ENCODE measurements around the gene PLCB1. TPM values are rescaled to one million over a fixed set of nuclear protein-coding genes. Genes with fewer than 3 reads are reported as not detected.

PLCB1 gene
- total and polyA plus RNA-seq, 2 experiments from 2014 or later: 14.9 to 20.7 TPM

- Histone ChIP-seq H3F3A (replicated peaks; ENCODE audit: low read depth) (no peaks in the 10 kb centered on the region), H3K4me3 (no peak overlapping the region), H4K20me1 (replicated peaks; ENCODE audit: insufficient read depth) (no peaks in the 10 kb centered on the region), H3K9me2 (ENCODE audit: insufficient read depth) (no peaks in the 10 kb centered on the region; the same call in 1 of the 2 replicates), H3K4me1 (ENCODE audit: insufficient read depth) (peaks cover 11% of the 10 kb centered on the region), H3K79me2 (replicated peaks; ENCODE audit: insufficient read depth) (no peaks in the 10 kb centered on the region), H3K27ac (ENCODE audit: low read depth) (no peak overlapping the region), H3K27me3 (ENCODE audit: insufficient read depth) (no peaks in the 10 kb centered on the region), H3K36me3 (ENCODE audit: insufficient read depth) (no peaks in the 10 kb centered on the region), H3K4me2 (no peak overlapping the region), H2AFZ (no peak overlapping the region)
- H3K27me3 Mint-ChIP-seq (ENCODE audit: insufficient read depth, low read depth, poor library complexity): peaks cover 8% of the 10 kb centered on the region
- no peak for TF ChIP-seq ZNF331 (CRISPR knock-in tag; IDR thresholded peaks at IDR 0.05; ENCODE audit: low read depth)
- no peak for ATAC-seq
- H3K4me3 Mint-ChIP-seq: no peak overlapping the region
- H3K9me3 Mint-ChIP-seq: no peaks in the 10 kb centered on the region; the same call in 2 of the 3 replicates
- H3K4me1 Mint-ChIP-seq: peaks cover 13% of the 10 kb centered on the region; the same call in 2 of the 3 replicates
- H3K36me3 Mint-ChIP-seq (ENCODE audit: low read depth): peaks cover 5% of the 10 kb centered on the region; the same call in 1 of the 3 replicates
- DNase-seq (ENCODE audit: low spot score): no peak
- H3K27ac Mint-ChIP-seq: no peak overlapping the region
Measured at GRCh38 chr20:8780915-8781314, 648.8 kb downstream of the PLCB1 start.

GRCh38 chr20:8782804-8783203, 650.7 kb downstream of the PLCB1 start:
- Histone ChIP-seq H3K27me3 (ENCODE audit: insufficient read depth) (no peaks in the 10 kb centered on the region), H4K20me1 (replicated peaks; ENCODE audit: insufficient read depth) (no peaks in the 10 kb centered on the region), H3K4me1 (ENCODE audit: insufficient read depth) (peaks cover 11% of the 10 kb centered on the region), H3K79me2 (replicated peaks; ENCODE audit: insufficient read depth) (no peaks in the 10 kb centered on the region), H3K4me2 (no peak overlapping the region), H3K4me3 (no peak overlapping the region), H2AFZ (no peak overlapping the region), H3K36me3 (ENCODE audit: insufficient read depth) (no peaks in the 10 kb centered on the region), H3F3A (replicated peaks; ENCODE audit: low read depth) (no peaks in the 10 kb centered on the region), H3K9me2 (ENCODE audit: insufficient read depth) (no peaks in the 10 kb centered on the region; the same call in 1 of the 2 replicates), H3K27ac (ENCODE audit: low read depth) (no peak overlapping the region)
- no peak overlapping the region for H3K4me3 Mint-ChIP-seq
- TF ChIP-seq ETS1 (IDR thresholded peaks at IDR 0.05) (no peak), EZH2 (IDR thresholded peaks at IDR 0.05; ENCODE audit: low read depth, unreplicated experiment) (no peak), POLR2AphosphoS5 (IDR thresholded peaks at IDR 0.05; ENCODE audit: low read depth) (no peak), JUNB (IDR thresholded peaks at IDR 0.05; ENCODE audit: unreplicated experiment) (no peak), ZNF462 (CRISPR knock-in tag; IDR thresholded peaks at IDR 0.05) (no peak), ZNF331 (CRISPR knock-in tag; IDR thresholded peaks at IDR 0.05; ENCODE audit: low read depth) (no peak), NANOG (IDR thresholded peaks at IDR 0.05; ENCODE audit: borderline replicate concordance) (no peak), CREB1 (CRISPR knock-in tag; IDR thresholded peaks at IDR 0.05; ENCODE audit: low read depth) (no peak), STAT1 (IDR thresholded peaks at IDR 0.05; ENCODE audit: unreplicated experiment) (no peak)
- no peak for DNase-seq (ENCODE audit: low spot score)
- peaks cover 13% of the 10 kb centered on the region; the same call in 2 of the 3 replicates for H3K4me1 Mint-ChIP-seq
- no peak overlapping the region for H3K27ac Mint-ChIP-seq
- ATAC-seq: no peak
- peaks cover 5% of the 10 kb centered on the region; the same call in 1 of the 3 replicates for H3K36me3 Mint-ChIP-seq (ENCODE audit: low read depth)
- H3K9me3 Mint-ChIP-seq: no peaks in the 10 kb centered on the region
- peaks cover 9% of the 10 kb centered on the region for H3K27me3 Mint-ChIP-seq (ENCODE audit: insufficient read depth, low read depth, poor library complexity)
